GM19467 (cell line): ENCODE data around the gene RNF141.

Experiments
- ATAC-seq: cut with Tn5 transposase; IDR thresholded peaks from one replicate; pipeline ENCODE4 v1.9.1; 2021; ENCODE audit warnings: mild to moderate bottlenecking, moderate library complexity; ENCODE audit not compliant: unreplicated experiment

RNF141 gene

GRCh38 chr11:10484461-10485180 is 56.4 kb downstream of the RNF141 start:
- ATAC-seq, result no peak

GRCh38 chr11:10483584-10483983 is 57.4 kb downstream of the RNF141 start:
- no peak for ATAC-seq

GRCh38 chr11:10483174-10483573 is 57.8 kb downstream of the RNF141 start:
- no peak for ATAC-seq

- ATAC-seq, result no peak
Observed at GRCh38 chr11:10481560-10482349, 59.2 kb downstream of the RNF141 start.

- ATAC-seq, result no peak
Observed at GRCh38 chr11:10480760-10481159, 60.2 kb downstream of the RNF141 start.

GRCh38 chr11:10480026-10480425 is 61.0 kb downstream of the RNF141 start:
- ATAC-seq, result no peak

GRCh38 chr11:10478574-10479550 is 62.1 kb downstream of the RNF141 start:
- ATAC-seq, result no peak

GRCh38 chr11:10478066-10478465 is 62.9 kb downstream of the RNF141 start:
- no peak for ATAC-seq

GRCh38 chr11:10477690-10478046 is 63.3 kb downstream of the RNF141 start:
- ATAC-seq, result no peak

GRCh38 chr11:10476927-10477689 is 63.9 kb downstream of the RNF141 start:
- ATAC-seq, result no peak

- no peak for ATAC-seq
Observed at GRCh38 chr11:10476342-10476741, 64.6 kb downstream of the RNF141 start.

- no peak for ATAC-seq
Observed at GRCh38 chr11:10474551-10474950, 66.4 kb downstream of the RNF141 start.

- no peak for ATAC-seq
Observed at GRCh38 chr11:10473371-10473770, 67.6 kb downstream of the RNF141 start.

GRCh38 chr11:10462746-10463300 is 78.2 kb downstream of the RNF141 start:
- ATAC-seq, result no peak
